Activated CD8-positive, alpha-beta memory T cell treated with anti-CD3 and anti-CD28 coated beads, Interleukin-2, amount 50 U/mL, for 48 hours (primary cell): ENCODE results near the gene ARHGAP15.

Source experiments
- DNase-seq: peaks from one replicate; pipeline ENCODE4 v3.0.0-alpha.2; 2020

Gene ARHGAP15

GRCh38 chr2:143674051-143674450 lies 544.8 kb downstream of the ARHGAP15 start:
- DNase-seq: no peak

DNA sequence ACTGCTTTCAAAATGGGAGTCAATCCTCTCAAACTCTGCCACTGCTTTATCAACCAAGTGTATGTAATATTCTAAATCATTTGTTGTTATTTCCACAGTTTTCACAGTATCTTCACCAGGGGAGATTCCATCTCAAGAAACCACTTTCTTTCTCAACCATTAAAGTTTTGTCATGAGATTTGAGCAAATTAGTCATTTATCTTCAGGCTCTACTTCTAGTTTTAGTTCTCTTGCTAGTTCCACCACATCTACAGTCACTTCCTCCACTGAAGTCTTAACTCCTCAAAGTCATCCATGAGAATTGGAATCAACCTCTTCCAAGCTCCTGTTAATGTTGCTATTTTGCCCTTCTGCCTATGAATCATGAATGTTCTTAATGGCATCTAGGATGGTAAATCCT lies 545.8 kb downstream of the ARHGAP15 start:
- no peak for DNase-seq

- no peak for DNase-seq
These were observed 550.4 kb downstream of the ARHGAP15 start for GRCh38 chr2:143679617-143680016.

DNA sequence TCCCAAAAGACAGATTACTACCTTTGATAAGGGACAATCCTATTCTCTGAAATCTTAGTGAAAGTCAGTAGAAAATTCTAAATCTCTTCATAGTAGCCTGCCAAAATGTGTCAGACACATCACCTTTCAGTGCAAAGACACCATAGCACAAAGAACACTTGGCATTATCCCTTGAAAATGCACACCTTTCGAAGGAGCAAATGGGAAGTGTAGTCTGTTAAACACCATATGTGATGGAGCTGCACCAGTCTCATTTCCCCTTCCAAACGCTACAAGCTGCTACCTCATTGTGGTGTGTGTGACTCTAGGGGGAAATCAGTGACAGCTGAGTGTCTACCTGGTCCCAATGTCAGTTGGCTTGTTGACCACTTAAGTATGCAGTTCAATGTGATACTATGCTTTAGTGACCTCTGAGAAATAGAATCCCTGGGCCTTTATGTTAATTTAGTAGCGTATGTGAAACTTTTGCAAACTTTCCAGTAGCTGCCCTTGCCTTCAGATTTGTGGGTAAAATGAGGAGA lies 551.7 kb downstream of the ARHGAP15 start:
- no peak for DNase-seq

- DNase-seq: no peak
These were observed 553.3 kb downstream of the ARHGAP15 start for GRCh38 chr2:143682436-143683055.

DNA sequence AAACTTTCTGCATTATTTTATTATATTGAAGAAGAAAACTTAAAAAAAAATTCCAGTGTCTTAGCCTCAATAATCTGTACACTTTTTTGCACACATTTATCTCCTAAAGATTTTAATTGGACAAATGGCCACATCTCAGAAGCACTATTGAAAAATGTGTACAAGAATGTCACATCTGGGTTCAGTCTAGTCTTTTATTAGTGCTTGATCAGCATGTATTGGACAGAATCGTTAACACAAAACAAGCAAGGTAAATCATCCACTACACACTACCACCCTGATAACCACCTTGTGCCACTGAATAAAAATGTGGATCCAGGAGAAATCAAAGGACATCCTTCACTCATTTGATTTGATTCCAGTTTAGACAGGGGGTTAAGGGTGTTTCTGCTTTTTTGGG lies 554.8 kb downstream of the ARHGAP15 start:
- DNase-seq: no peak

- no peak for DNase-seq
These were observed 555.5 kb downstream of the ARHGAP15 start for GRCh38 chr2:143684551-143685320.

GRCh38 chr2:143685421-143686078 lies 556.3 kb downstream of the ARHGAP15 start:
- DNase-seq: no peak

DNA sequence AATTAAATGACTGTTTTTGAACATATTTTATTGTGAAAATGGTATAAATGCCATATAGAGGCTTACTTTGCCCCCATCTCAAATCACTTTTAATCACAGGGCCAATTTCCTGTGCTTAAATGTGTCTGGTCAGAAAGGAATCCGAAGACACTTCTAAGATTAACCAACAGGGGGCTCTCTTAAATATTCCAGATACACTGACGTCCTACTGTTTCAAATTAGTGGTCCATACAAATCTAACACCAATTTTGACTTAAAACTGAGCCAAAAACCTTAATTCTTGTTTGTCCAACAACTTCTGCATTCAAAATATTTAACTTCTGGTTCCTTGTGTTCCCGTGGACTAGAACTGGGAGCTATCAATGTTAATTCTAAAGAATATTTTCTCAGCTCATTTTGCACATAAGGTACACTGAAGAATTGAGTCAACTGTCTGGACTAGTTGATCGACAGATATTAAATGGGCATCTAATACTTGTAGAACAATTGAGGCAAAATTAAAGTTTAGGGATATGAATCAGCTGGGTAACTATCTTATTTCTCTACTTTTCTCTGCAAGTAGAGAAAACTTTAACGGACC lies 557.5 kb downstream of the ARHGAP15 start:
- DNase-seq: no peak

GRCh38 chr2:143688248-143688647 lies 559.0 kb downstream of the ARHGAP15 start:
- no peak for DNase-seq

GRCh38 chr2:143688815-143689214 lies 559.6 kb downstream of the ARHGAP15 start:
- DNase-seq: no peak

GRCh38 chr2:143689541-143689940 lies 560.3 kb downstream of the ARHGAP15 start:
- no peak for DNase-seq

- no peak for DNase-seq
These were observed 561.0 kb downstream of the ARHGAP15 start for GRCh38 chr2:143690235-143690634.

- DNase-seq: no peak
These were observed 561.9 kb downstream of the ARHGAP15 start for GRCh38 chr2:143691121-143691520.

DNA sequence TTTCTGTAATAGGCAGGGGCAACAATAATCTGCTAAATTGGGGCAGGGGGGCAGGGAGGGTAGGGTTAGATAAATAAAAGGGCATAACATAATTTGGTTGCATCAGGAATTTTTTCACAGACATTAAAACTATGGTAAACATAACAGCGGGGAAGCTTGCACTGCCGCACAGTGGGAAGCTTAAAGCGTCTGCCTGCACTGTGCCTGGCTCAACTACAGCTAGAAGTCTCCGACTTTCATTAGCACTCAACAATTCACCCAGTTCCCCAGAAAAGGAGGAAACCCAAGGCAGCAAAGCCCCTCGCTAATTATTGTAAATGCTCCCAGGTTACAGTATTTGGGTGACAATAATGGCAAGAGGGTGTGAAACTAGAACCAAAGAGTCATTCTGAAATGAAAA lies 562.9 kb downstream of the ARHGAP15 start:
- DNase-seq: no peak

DNA sequence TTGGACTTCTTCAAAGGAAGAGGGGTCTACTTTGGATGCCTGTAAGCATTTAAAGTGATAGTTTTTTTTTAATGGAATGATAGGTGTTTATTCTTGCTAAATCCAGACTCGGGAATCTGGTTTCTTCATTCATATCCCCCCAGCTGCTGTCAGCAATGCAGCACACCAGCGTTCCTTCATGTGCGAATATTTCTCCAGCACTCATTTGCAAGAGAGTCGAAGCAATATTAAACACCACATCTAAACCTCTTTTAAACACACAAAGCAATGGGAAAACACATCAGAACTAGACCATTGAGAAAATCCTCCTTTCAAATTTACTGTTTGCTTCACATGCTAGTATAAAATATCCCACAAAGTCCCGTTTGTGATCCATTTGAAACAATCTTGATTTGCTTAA lies 563.7 kb downstream of the ARHGAP15 start:
- DNase-seq: no peak

DNA sequence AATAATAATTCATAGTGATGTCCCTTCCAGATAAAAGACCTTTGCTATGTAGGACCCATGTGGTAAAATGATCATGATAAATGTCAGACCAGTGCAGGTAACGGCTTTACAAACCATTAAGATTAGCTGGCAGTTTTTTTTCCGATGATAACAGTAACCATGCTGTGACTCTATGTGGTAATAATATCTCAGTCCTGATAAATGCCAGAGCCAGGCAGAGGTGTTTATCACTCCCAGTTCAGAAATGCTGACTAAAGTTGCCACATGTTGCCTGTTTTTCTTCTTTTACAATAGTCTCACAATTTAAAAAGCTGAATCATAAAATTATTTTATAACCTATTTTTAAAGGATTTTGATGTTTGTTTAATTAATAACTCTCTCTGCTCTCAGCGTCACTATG lies 565.1 kb downstream of the ARHGAP15 start:
- no peak for DNase-seq

GRCh38 chr2:143696651-143697050 lies 567.4 kb downstream of the ARHGAP15 start:
- no peak for DNase-seq

- no peak for DNase-seq
These were observed 568.5 kb downstream of the ARHGAP15 start for GRCh38 chr2:143697744-143698143.

DNA sequence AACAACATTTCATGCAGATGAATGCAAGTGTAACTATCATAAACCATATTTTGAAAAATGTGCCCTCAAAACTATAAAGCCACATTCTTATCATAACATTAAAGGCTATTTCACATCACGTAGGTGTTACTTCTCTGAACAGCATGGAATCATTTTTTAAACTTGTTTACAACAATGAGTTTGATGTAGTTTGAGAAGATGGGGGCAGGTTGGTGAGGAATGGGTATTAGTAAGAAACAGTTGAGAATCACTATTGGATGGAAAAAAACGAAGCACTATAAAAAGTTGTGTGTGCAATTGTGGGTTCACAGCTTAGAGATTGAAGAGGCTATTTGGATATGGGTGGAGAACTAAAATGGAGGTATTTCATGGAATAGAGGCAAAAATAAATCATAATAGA lies 569.1 kb downstream of the ARHGAP15 start:
- no peak for DNase-seq

GRCh38 chr2:143698888-143699570 lies 569.8 kb downstream of the ARHGAP15 start:
- DNase-seq: no peak

GRCh38 chr2:143700865-143701264 lies 571.6 kb downstream of the ARHGAP15 start:
- DNase-seq: no peak

- no peak for DNase-seq
These were observed 572.6 kb downstream of the ARHGAP15 start for GRCh38 chr2:143701785-143702184.
